ENCODE measurements around the gene TSHZ2.

DNA sequence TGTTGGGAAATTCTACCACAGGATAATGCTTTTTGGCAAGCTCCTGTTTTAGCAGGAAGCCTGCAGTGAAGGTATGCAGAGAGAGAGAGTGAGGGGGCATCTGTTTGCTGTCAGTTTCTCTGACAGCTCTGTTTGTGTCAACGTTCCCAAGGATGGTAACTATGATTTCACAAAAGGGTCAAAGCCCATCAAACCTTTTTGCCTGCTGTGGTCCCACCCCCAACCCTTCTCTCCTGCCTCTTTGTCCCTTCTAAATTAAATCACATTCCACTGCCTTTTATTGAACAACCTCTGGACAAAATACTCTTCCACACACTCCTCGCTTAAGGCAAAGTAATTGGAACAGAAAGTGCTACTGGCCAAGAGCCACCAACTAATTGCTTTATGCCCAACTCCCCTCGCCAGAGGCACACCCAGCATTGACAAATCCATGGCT is 128.3 kb downstream of the TSHZ2 start:
- TF ChIP-seq, protein P1, sequence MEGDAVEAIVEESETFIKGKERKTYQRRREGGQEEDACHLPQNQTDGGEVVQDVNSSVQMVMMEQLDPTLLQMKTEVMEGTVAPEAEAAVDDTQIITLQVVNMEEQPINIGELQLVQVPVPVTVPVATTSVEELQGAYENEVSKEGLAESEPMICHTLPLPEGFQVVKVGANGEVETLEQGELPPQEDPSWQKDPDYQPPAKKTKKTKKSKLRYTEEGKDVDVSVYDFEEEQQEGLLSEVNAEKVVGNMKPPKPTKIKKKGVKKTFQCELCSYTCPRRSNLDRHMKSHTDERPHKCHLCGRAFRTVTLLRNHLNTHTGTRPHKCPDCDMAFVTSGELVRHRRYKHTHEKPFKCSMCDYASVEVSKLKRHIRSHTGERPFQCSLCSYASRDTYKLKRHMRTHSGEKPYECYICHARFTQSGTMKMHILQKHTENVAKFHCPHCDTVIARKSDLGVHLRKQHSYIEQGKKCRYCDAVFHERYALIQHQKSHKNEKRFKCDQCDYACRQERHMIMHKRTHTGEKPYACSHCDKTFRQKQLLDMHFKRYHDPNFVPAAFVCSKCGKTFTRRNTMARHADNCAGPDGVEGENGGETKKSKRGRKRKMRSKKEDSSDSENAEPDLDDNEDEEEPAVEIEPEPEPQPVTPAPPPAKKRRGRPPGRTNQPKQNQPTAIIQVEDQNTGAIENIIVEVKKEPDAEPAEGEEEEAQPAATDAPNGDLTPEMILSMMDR (IDR thresholded peaks at IDR 0.05): no peak
- TF ChIP-seq ZFX (IDR thresholded peaks at IDR 0.05; ENCODE audit: borderline replicate concordance): no peak
